K562 (cell line): Measurements from ENCODE around the gene SPTBN4. TPM values are rescaled to one million over a fixed set of nuclear protein-coding genes. Genes with fewer than 3 reads are reported as not detected.
A peak's percentile ranks its signal among the peaks of the same experiment; 100 is the strongest.

Source experiments
- FOSL1 ChIP-seq: fragments of 200-800 bp; sonication (Bioruptor generic); conservative IDR thresholded peaks from 2 replicates; pipeline ENCODE4 v1.6.1; 2016; ENCODE audit warnings: missing genetic modification characterization, missing compliant biosample characterization
- FUS ChIP-seq: fragments of 200-400 bp; formaldehyde crosslinking; optimal IDR thresholded peaks from 2 replicates; pipeline ENCODE3; 2017; ENCODE audit warnings: low read depth, low read length
- MAFG ChIP-seq: fragments of 450-650 bp; conservative IDR thresholded peaks from 2 replicates; pipeline ENCODE4 v1.6.1; 2016; ENCODE audit warnings: missing genetic modification characterization, missing compliant biosample characterization
- SIX5 ChIP-seq, 2 experiments: IDR thresholded peaks; 2 replicates each; pipeline ENCODE4 v1.6.1; 2011; ENCODE audit warnings: low read length in 2 of 2, borderline replicate concordance in 1 of 2, low read depth in 1 of 2, mild to moderate bottlenecking in 1 of 2, moderate library complexity in 1 of 2; ENCODE audit not compliant: insufficient read depth in 1 of 2
- SRSF3 ChIP-seq: fragments of 200-400 bp; formaldehyde crosslinking; IDR thresholded peaks from 2 replicates; pipeline ENCODE4 v1.6.1; 2016; ENCODE audit warnings: mild to moderate bottlenecking, low read length, moderate library complexity; ENCODE audit not compliant: insufficient read depth
- USF1 ChIP-seq: sonication (generic); formaldehyde crosslinking; IDR thresholded peaks from 2 replicates; pipeline ENCODE4 v1.9.0; 2022; ENCODE audit warnings: mild to moderate bottlenecking, missing genetic modification reagents
- ZNF551 ChIP-seq: fragments of 250-450 bp; sonication (Bioruptor Pico); IDR thresholded peaks from 2 replicates; pipeline ENCODE4 v1.5.0; 2021; ENCODE audit warnings: mild to moderate bottlenecking, moderate library complexity
- ZNF57 ChIP-seq: fragments of 450-650 bp; formaldehyde crosslinking; IDR thresholded peaks from 2 replicates; pipeline ENCODE4 v1.4.0; 2020; ENCODE audit warnings: mild to moderate bottlenecking, moderate library complexity
- ZNF79 ChIP-seq: fragments of 250-450 bp; sonication (Bioruptor Pico); IDR thresholded peaks from 2 replicates; pipeline ENCODE4 v1.4.0; 2020; ENCODE audit warnings: low read depth, mild to moderate bottlenecking, moderate library complexity
- polyA plus RNA-seq, 8 experiments: library from polyadenylated mRNA; depleted of rRNA in 4 of 8; stranded (reverse) in 5 of 8; unstranded in 3 of 8; fragments of >200 nt; fragmentation: Nextera tagmentation in 2 of 8; fragmentation: Illumina TruSeq in 1 of 8; extraction: Ambion mirVana in 2 of 8; extraction: Trizol in 1 of 8; gene quantifications; 2 replicates each; pipeline versions ENCODE4 v1.2.1 to v1.2.3, GENCODE V29; 2011 to 2014; ENCODE audit warnings: inconsistent platforms in 1 of 8, missing spikeins in 1 of 8
- total RNA-seq, 7 experiments: library from RNA; depleted of rRNA in 6 of 7; stranded (reverse); fragments of >200 nt in 6 of 7; fragmentation: Illumina TruSeq in 2 of 7; extraction: Trizol in 2 of 7; gene quantifications; 2 replicates each; pipeline versions ENCODE4 v1.2.1 to v1.2.3, GENCODE V29; 2011 to 2021; ENCODE audit warnings: low replicate concordance in 1 of 7
- TF ChIP-seq, protein P1 (sequence below), 2 experiments: fragments of 450-650 bp; formaldehyde crosslinking in 1 of 2; IDR thresholded peaks; 2 replicates each; pipeline versions ENCODE4 v1.4.0 to v1.6.1; 2014 to 2020; ENCODE audit warnings: mild to moderate bottlenecking in 2 of 2, borderline replicate concordance in 1 of 2, low read depth in 1 of 2

SPTBN4 gene
- total and polyA plus RNA-seq, 9 of the 15 experiments (the other 6 are each of a cell fraction or from before 2014, with no cell fraction given) = 0.01 to 1.5 (median 0.86) TPM

DNA sequence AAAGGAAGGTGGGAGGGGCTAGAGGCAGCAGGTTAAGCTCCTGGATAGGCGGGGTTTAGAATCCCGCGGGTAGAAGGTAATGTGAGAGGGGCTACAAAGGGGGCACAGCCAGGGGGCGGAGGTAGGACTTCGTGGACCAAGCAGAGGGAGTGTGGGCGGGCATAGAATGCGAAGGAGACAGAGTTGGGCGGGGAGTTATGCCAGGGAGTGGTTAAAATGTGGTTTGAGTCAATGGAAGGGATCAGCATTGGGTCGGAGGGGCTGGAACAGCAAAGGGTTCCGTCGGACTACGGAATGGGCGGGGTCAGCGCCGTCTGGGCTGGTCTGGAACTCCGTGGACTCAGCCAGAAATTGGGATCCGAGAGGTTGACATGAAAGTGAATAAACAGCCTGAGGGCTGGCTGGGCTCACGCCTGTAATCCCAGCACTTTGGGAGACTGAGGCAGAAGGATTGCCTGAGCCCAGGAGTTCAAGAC is 137.4 kb downstream of the SPTBN4 start (continued):
- TF ChIP-seq, protein P1, sequence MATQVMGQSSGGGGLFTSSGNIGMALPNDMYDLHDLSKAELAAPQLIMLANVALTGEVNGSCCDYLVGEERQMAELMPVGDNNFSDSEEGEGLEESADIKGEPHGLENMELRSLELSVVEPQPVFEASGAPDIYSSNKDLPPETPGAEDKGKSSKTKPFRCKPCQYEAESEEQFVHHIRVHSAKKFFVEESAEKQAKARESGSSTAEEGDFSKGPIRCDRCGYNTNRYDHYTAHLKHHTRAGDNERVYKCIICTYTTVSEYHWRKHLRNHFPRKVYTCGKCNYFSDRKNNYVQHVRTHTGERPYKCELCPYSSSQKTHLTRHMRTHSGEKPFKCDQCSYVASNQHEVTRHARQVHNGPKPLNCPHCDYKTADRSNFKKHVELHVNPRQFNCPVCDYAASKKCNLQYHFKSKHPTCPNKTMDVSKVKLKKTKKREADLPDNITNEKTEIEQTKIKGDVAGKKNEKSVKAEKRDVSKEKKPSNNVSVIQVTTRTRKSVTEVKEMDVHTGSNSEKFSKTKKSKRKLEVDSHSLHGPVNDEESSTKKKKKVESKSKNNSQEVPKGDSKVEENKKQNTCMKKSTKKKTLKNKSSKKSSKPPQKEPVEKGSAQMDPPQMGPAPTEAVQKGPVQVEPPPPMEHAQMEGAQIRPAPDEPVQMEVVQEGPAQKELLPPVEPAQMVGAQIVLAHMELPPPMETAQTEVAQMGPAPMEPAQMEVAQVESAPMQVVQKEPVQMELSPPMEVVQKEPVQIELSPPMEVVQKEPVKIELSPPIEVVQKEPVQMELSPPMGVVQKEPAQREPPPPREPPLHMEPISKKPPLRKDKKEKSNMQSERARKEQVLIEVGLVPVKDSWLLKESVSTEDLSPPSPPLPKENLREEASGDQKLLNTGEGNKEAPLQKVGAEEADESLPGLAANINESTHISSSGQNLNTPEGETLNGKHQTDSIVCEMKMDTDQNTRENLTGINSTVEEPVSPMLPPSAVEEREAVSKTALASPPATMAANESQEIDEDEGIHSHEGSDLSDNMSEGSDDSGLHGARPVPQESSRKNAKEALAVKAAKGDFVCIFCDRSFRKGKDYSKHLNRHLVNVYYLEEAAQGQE (IDR thresholded peaks at IDR 0.05; ENCODE audit: borderline replicate concordance) = no peak
- TF ChIP-seq, protein P1 (CRISPR knock-in tag; IDR thresholded peaks at IDR 0.05; ENCODE audit: low read depth) = 0 out of 2 replicates have a peak, but pooled peaks have one; percentile 11
- no peak for TF ChIP-seq ZNF551 (CRISPR knock-in tag)
- TF ChIP-seq SRSF3 = no peak
- no peak for TF ChIP-seq FUS
- TF ChIP-seq ZNF79 (CRISPR knock-in tag) = no peak
- no peak for TF ChIP-seq ZNF57 (CRISPR knock-in tag)
- no peak for TF ChIP-seq SIX5 (IDR thresholded peaks at IDR 0.05; ENCODE audit: borderline replicate concordance in 1 of 2, insufficient read depth in 1 of 2, low read depth in 1 of 2, low read length in 2 of 2)
- no peak for TF ChIP-seq FOSL1 (tag)
- 0 out of 2 replicates have a peak, but pooled peaks have one; percentile 7 for TF ChIP-seq USF1
- TF ChIP-seq MAFG (tag) = no peak
